Panc1 (cell line): ENCODE data around the gene TRPM1. TPM values are rescaled to one million over a fixed set of nuclear protein-coding genes. Genes with fewer than 3 reads are reported as not detected.

Experiments used
- ATAC-seq: fragments of 200-7000 bp; cut with Tn5 transposase; 2 replicates; pipeline ENCODE4 v1.9.1; 2020; ENCODE audit warnings: mild to moderate bottlenecking, moderate library complexity
- BruUV-seq: library from RNA; stranded (reverse); fragments of 400-500 nt; replicated peaks from 2 replicates; lab custom pipeline; 2021; lab: Mats Ljungman, UMichigan
- CTCF ChIA-PET: fragments of 300-600 bp; sonication (Branson Sonifier 250); formaldehyde crosslinking; loops from one replicate; lab custom pipeline; 2022; ENCODE audit warnings: antibody characterized with exemption; lab: Charles Lee
- POLR2A ChIA-PET: fragments of 300-600 bp; sonication (Branson Sonifier 250); formaldehyde crosslinking; loops from one replicate; lab custom pipeline; 2022; ENCODE audit warnings: antibody characterized with exemption; lab: Charles Lee
- DNase-seq: peaks from one replicate; pipeline ENCODE4 v3.0.0-alpha.2; 2010; ENCODE audit warnings: low read depth, low spot score
- H3K27ac ChIP-seq: 2 replicates; pipeline ENCODE4 v1.5.1; 2011; ENCODE audit warnings: mild to moderate bottlenecking, low read length, inconsistent platforms
- H3K27me3 ChIP-seq: fragments of 200-500 bp; sonication (Bioruptor generic); 2 replicates; pipeline ENCODE4 v1.6.0; 2014; ENCODE audit warnings: low read length, inconsistent platforms; ENCODE audit not compliant: control insufficient read depth, insufficient read depth
- H3K36me3 ChIP-seq: fragments of 200-500 bp; sonication (Bioruptor generic); 2 replicates; pipeline ENCODE4 v1.5.1; 2014; ENCODE audit warnings: inconsistent platforms, mild to moderate bottlenecking, low read length, moderate library complexity; ENCODE audit not compliant: control insufficient read depth, insufficient read depth
- H3K4me1 ChIP-seq: 2 replicates; pipeline ENCODE4 v1.5.1; 2011; ENCODE audit warnings: inconsistent platforms, mild to moderate bottlenecking, low read length, moderate library complexity; ENCODE audit not compliant: control insufficient read depth, insufficient read depth
- H3K4me3 ChIP-seq, 2 experiments: 2 replicates each; pipeline ENCODE4 v1.5.1; 2011 to 2012; ENCODE audit warnings: low read depth in 2 of 2, low read length in 2 of 2, mild to moderate bottlenecking in 2 of 2, inconsistent platforms in 1 of 2, moderate library complexity in 1 of 2
- H3K9me3 ChIP-seq: fragments of 200-500 bp; sonication (Bioruptor generic); 2 replicates; pipeline ENCODE4 v1.5.1; 2014; ENCODE audit warnings: low read depth, mild to moderate bottlenecking, inconsistent platforms, low read length, moderate library complexity; ENCODE audit not compliant: control insufficient read depth, insufficient read depth
- POLR2AphosphoS5 ChIP-seq: IDR thresholded peaks from 2 replicates; pipeline ENCODE4 v1.6.1; 2012; ENCODE audit warnings: mild to moderate bottlenecking, low read depth, low read length, moderate library complexity
- SIN3A ChIP-seq: IDR thresholded peaks from 2 replicates; pipeline ENCODE4 v1.6.1; 2012; ENCODE audit warnings: low read depth, mild to moderate bottlenecking, low read length, moderate library complexity, borderline replicate concordance; ENCODE audit not compliant: insufficient read depth
- TCF7L2 ChIP-seq: IDR thresholded peaks from 2 replicates; pipeline ENCODE4 v1.6.1; 2011; ENCODE audit warnings: mild to moderate bottlenecking, low read depth, low read length, inconsistent platforms
- in situ Hi-C: cut with HindIII; loops from 2 replicates; pipeline ENCODE4 v1.10.0; 2016; ENCODE audit warnings: low sequenced_read_pairs, low pct_unique_long_range_greater_than_20kb
- intact Hi-C: fragments of 100-400 bp; cut with micrococcal nuclease; formaldehyde crosslinking; loops from one replicate; pipeline ENCODE4 v1.10.0; 2022; ENCODE audit not compliant: unreplicated experiment
- total RNA-seq: library from RNA; stranded (reverse); gene quantifications from one replicate; pipeline ENCODE4 v1.2.1, GENCODE V29; 2021; ENCODE audit not compliant: unreplicated experiment
- TF ChIP-seq, protein P1 (sequence below), 2 experiments: IDR thresholded peaks; 2 replicates each; pipeline ENCODE4 v1.6.1; 2011 to 2012; ENCODE audit warnings: low read depth in 2 of 2, control low read depth in 1 of 2, low read length in 1 of 2, mild to moderate bottlenecking in 1 of 2, moderate library complexity in 1 of 2; ENCODE audit not compliant: insufficient read depth in 1 of 2
- TF ChIP-seq, protein P2 (sequence below): fragments of 450-650 bp; IDR thresholded peaks from 2 replicates; pipeline ENCODE4 v1.5.1; 2017; ENCODE audit warnings: mild to moderate bottlenecking

The TRPM1 gene
- total RNA-seq, 1 experiment from 2014 or later, result not detected

DNA sequence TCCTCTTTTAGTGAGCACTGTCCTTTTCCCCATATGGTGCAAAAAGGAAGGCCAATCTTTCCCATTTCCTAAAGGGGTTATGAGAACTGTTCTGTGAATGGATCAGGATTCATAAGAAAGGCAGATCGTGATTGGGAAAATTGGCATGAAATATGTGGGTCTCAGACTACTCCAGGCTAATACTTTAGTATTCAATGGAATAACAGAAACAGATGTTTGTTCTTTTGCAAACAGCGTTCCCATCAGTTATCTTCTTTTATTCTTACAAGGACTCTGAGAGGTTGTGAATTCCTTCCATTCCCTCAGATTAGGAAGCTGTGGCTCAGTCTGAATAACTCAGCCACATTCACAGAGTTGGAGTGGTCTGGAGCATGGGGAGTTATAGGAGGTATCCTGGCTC lies 58.8 kb downstream of the TRPM1 start:
- BruUV-seq, result no TSS peak
- DNase-seq, result no peak
- CTCF ChIA-PET, result no interaction called here
- ATAC-seq, result no peak
- intact Hi-C loops (no loop called here), in situ Hi-C loops (no loop called here)
- H3K36me3 ChIP-seq, result no peaks in the 10 kb centered on the region
- H3K27ac ChIP-seq, result no peak overlapping the region
- no peak overlapping the region for H3K4me3 ChIP-seq
- H3K9me3 ChIP-seq, result no peaks in the 10 kb centered on the region
- H3K4me1 ChIP-seq, result no peaks in the 10 kb centered on the region
- POLR2A ChIA-PET, result no interaction called here
- H3K27me3 ChIP-seq, result peaks cover 4% of the 10 kb centered on the region; the same call in 1 of the 2 replicates
- TF ChIP-seq, protein P1, sequence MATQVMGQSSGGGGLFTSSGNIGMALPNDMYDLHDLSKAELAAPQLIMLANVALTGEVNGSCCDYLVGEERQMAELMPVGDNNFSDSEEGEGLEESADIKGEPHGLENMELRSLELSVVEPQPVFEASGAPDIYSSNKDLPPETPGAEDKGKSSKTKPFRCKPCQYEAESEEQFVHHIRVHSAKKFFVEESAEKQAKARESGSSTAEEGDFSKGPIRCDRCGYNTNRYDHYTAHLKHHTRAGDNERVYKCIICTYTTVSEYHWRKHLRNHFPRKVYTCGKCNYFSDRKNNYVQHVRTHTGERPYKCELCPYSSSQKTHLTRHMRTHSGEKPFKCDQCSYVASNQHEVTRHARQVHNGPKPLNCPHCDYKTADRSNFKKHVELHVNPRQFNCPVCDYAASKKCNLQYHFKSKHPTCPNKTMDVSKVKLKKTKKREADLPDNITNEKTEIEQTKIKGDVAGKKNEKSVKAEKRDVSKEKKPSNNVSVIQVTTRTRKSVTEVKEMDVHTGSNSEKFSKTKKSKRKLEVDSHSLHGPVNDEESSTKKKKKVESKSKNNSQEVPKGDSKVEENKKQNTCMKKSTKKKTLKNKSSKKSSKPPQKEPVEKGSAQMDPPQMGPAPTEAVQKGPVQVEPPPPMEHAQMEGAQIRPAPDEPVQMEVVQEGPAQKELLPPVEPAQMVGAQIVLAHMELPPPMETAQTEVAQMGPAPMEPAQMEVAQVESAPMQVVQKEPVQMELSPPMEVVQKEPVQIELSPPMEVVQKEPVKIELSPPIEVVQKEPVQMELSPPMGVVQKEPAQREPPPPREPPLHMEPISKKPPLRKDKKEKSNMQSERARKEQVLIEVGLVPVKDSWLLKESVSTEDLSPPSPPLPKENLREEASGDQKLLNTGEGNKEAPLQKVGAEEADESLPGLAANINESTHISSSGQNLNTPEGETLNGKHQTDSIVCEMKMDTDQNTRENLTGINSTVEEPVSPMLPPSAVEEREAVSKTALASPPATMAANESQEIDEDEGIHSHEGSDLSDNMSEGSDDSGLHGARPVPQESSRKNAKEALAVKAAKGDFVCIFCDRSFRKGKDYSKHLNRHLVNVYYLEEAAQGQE (IDR thresholded peaks at IDR 0.05; ENCODE audit: insufficient read depth in 1 of 2, low read depth in 2 of 2, low read length in 1 of 2), result no peak

DNA sequence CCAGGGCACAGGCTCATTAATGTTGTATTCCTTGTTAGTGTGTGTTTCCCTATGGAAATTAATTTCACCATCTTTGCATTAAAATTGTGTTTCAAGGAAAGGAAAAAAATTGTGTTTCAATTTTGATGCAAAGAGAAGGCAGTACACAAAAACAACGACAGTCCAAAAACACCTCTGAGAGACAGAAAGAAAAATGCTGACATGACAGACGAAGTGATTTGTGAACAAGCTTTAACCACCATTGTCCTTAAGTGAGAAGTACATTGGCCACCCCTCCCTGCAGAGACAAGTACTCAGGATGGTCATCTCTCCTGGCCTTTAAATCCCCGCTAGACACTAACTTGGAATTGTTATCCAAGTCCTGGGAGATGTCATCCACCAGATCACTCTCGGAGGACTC lies 59.9 kb downstream of the TRPM1 start:
- ChIA-PET POLR2A (no interaction called here), CTCF (no interaction called here)
- ATAC-seq (no peak), DNase-seq (no peak)
- Histone ChIP-seq H3K9me3 (no peaks in the 10 kb centered on the region), H3K27me3 (peaks cover 4% of the 10 kb centered on the region; the same call in 1 of the 2 replicates), H3K4me3 (no peak overlapping the region), H3K4me1 (no peaks in the 10 kb centered on the region), H3K27ac (no peak overlapping the region), H3K36me3 (no peaks in the 10 kb centered on the region)
- no TSS peak for BruUV-seq
- in situ Hi-C loops, result no loop called here
- no peak for TF ChIP-seq SIN3A
- TF ChIP-seq, protein P1 (IDR thresholded peaks at IDR 0.05; ENCODE audit: insufficient read depth in 1 of 2, low read depth in 2 of 2, low read length in 1 of 2), result no peak
- no peak for TF ChIP-seq TCF7L2
- TF ChIP-seq, protein P2, sequence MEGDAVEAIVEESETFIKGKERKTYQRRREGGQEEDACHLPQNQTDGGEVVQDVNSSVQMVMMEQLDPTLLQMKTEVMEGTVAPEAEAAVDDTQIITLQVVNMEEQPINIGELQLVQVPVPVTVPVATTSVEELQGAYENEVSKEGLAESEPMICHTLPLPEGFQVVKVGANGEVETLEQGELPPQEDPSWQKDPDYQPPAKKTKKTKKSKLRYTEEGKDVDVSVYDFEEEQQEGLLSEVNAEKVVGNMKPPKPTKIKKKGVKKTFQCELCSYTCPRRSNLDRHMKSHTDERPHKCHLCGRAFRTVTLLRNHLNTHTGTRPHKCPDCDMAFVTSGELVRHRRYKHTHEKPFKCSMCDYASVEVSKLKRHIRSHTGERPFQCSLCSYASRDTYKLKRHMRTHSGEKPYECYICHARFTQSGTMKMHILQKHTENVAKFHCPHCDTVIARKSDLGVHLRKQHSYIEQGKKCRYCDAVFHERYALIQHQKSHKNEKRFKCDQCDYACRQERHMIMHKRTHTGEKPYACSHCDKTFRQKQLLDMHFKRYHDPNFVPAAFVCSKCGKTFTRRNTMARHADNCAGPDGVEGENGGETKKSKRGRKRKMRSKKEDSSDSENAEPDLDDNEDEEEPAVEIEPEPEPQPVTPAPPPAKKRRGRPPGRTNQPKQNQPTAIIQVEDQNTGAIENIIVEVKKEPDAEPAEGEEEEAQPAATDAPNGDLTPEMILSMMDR, result no peak
- TF ChIP-seq POLR2AphosphoS5, result no peak
- intact Hi-C loops, result no loop called here
